Esophagus squamous epithelium (tissue), 4 donors: ENCODE measurements around the gene CASP4.

Experiments used
- CTCF ChIP-seq, 6 experiments: fragments of 450-650 bp in 4 of 6; fragments of 200-600 bp in 2 of 6; sonication (generic) in 2 of 6; IDR thresholded peaks; one replicate each; pipeline ENCODE4 v1.5.1; 2016 to 2019; ENCODE audit warnings: antibody characterized with exemption in 6 of 6, mild to moderate bottlenecking in 4 of 6, moderate library complexity in 4 of 6
- POLR2A ChIP-seq, 4 donors: fragments of 450-650 bp; IDR thresholded peaks; one replicate each; pipeline ENCODE4 v1.6.1; 2017; ENCODE audit warnings: antibody characterized with exemption in 4 of 4, mild to moderate bottlenecking in 4 of 4, moderate library complexity in 3 of 4

GRCh38 chr11:104898685-104899013 lies 69.7 kb downstream of the CASP4 start:
- TF ChIP-seq CTCF (IDR thresholded peaks at IDR 0.05) (no peak), POLR2A (IDR thresholded peaks at IDR 0.05) (no peak)
